Measurements from ENCODE around the gene NDUFAF8. TPM values are rescaled to one million over a fixed set of nuclear protein-coding genes. Genes with fewer than 3 reads are reported as not detected.

NDUFAF8 gene
- total and polyA plus RNA-seq, 10 of the 15 experiments (the other 5 are each of a cell fraction or from before 2014, with no cell fraction given): 22.0 to 307 (median 106) TPM

DNA sequence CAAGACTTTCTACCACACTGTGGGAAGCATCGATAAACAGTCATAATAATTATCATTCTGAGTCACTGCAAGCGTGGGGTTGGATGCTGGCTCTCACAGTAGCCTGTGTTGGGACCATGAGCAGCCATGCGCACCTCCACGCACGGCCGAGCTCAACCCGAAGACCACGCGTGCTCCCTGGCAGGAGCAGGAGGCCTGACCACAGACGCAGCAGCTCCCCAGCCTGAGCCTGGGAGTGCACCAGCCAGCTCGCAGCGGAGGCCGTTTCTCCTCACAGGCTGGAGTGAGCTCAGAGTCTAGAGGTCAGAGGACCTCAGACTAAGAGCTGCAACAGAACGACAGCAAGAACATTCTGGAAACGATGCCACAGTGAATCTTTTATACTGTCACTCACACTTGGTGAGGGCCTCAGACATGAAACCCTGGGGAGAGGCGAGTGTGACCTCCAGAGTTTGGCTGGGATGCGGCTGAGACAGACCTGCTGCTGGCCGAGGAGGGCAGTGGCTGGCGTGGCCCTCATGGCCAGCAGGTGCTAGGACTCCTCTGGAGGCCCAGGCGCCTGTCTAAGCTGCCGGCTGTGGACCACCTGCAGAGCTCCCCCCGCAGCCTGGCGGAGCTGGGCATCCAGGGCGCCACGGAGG is 6.0 kb downstream of the NDUFAF8 start (continued):
- TF ChIP-seq POU2F2 (IDR thresholded peaks at IDR 0.05; ENCODE audit: borderline replicate concordance, low read depth, low read length) (peak; percentile 49; the same call in 1 of the 3 replicates), MTA2 (IDR thresholded peaks at IDR 0.05; ENCODE audit: low read depth) (peak; percentile 36; the same call in 1 of the 2 replicates), GATAD2B (conservative IDR thresholded peaks at IDR 0.05; ENCODE audit: low read depth) (peak; percentile 36; the same call in 1 of the 2 replicates), POLR2A (IDR thresholded peaks at IDR 0.05; ENCODE audit: low read depth, low read length) (peak; percentile 44), IKZF1 (conservative IDR thresholded peaks at IDR 0.05) (peak; percentile 79), BRCA1 (IDR thresholded peaks at IDR 0.05; ENCODE audit: low read depth, low read length) (no peak), CREM (IDR thresholded peaks at IDR 0.05; ENCODE audit: low read depth) (peak; percentile 64; the same call in 1 of the 2 replicates), MYC (IDR thresholded peaks at IDR 0.05; ENCODE audit: insufficient read depth, insufficient read length, insufficient replicate concordance, low read length, severe bottlenecking) (peak; percentile 40), BCL11A (IDR thresholded peaks at IDR 0.05; ENCODE audit: low read depth, low read length) (peak; percentile 79), BHLHE40 (IDR thresholded peaks at IDR 0.05; ENCODE audit: borderline replicate concordance in 1 of 2, low read depth in 2 of 2, low read length in 1 of 2) (peak; percentile 77 to 89), ZBED1 (IDR thresholded peaks at IDR 0.05; ENCODE audit: borderline replicate concordance) (peak; percentile 75; the same call in 1 of the 2 replicates), RAD21 (IDR thresholded peaks at IDR 0.05; ENCODE audit: insufficient read depth, low read depth, low read length) (no peak), JUND (IDR thresholded peaks at IDR 0.05; ENCODE audit: low read depth, low read length) (peak; percentile 65; the same call in 1 of the 2 replicates), HDAC2 (IDR thresholded peaks at IDR 0.05) (no peak), EP300 (IDR thresholded peaks at IDR 0.05; ENCODE audit: borderline replicate concordance in 1 of 2, control insufficient read depth in 1 of 2, low read depth in 2 of 2, low read length in 2 of 2) (0 out of 4 replicates have a peak, but pooled peaks of 1 of the 2 experiments have one; percentile 16), MEF2B (IDR thresholded peaks at IDR 0.05; ENCODE audit: partially characterized antibody, poor library complexity, severe bottlenecking) (peak; percentile 10), FOS (IDR thresholded peaks at IDR 0.05; ENCODE audit: borderline replicate concordance, extremely low read depth, insufficient read length) (no peak), YY1 (IDR thresholded peaks at IDR 0.05; ENCODE audit: low read depth, low read length) (peak; percentile 49; the same call in 1 of the 2 replicates), YBX1 (IDR thresholded peaks at IDR 0.05) (no peak), ZNF217 (IDR thresholded peaks at IDR 0.05) (no peak)
- TF ChIP-seq, protein P1, sequence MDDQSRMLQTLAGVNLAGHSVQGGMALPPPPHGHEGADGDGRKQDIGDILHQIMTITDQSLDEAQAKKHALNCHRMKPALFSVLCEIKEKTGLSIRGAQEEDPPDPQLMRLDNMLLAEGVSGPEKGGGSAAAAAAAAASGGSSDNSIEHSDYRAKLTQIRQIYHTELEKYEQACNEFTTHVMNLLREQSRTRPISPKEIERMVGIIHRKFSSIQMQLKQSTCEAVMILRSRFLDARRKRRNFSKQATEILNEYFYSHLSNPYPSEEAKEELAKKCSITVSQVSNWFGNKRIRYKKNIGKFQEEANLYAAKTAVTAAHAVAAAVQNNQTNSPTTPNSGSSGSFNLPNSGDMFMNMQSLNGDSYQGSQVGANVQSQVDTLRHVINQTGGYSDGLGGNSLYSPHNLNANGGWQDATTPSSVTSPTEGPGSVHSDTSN (IDR thresholded peaks at IDR 0.05; ENCODE audit: insufficient replicate concordance, low read depth, low read length): peak; percentile 13
- TF ChIP-seq, protein P2, sequence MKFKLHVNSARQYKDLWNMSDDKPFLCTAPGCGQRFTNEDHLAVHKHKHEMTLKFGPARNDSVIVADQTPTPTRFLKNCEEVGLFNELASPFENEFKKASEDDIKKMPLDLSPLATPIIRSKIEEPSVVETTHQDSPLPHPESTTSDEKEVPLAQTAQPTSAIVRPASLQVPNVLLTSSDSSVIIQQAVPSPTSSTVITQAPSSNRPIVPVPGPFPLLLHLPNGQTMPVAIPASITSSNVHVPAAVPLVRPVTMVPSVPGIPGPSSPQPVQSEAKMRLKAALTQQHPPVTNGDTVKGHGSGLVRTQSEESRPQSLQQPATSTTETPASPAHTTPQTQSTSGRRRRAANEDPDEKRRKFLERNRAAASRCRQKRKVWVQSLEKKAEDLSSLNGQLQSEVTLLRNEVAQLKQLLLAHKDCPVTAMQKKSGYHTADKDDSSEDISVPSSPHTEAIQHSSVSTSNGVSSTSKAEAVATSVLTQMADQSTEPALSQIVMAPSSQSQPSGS (IDR thresholded peaks at IDR 0.05; ENCODE audit: low read length): peak; percentile 90
- TF ChIP-seq, protein P3, sequence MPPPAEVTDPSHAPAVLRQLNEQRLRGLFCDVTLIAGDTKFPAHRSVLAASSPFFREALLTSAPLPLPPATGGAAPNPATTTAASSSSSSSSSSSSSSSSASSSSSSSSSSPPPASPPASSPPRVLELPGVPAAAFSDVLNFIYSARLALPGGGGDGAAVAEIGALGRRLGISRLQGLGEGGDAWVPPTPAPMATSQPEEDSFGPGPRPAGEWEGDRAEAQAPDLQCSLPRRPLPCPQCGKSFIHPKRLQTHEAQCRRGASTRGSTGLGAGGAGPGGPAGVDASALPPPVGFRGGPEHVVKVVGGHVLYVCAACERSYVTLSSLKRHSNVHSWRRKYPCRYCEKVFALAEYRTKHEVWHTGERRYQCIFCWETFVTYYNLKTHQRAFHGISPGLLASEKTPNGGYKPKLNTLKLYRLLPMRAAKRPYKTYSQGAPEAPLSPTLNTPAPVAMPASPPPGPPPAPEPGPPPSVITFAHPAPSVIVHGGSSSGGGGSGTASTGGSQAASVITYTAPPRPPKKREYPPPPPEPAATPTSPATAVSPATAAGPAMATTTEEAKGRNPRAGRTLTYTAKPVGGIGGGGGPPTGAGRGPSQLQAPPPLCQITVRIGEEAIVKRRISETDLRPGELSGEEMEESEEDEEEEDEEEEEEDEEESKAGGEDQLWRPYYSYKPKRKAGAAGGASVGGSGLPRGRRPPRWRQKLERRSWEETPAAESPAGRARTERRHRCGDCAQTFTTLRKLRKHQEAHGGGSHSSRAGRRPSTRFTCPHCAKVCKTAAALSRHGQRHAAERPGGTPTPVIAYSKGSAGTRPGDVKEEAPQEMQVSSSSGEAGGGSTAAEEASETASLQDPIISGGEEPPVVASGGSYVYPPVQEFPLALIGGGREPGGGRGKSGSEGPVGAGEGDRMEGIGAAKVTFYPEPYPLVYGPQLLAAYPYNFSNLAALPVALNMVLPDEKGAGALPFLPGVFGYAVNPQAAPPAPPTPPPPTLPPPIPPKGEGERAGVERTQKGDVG (CRISPR knock-in tag; IDR thresholded peaks at IDR 0.05): no peak

Data from GM12878 (cell line).